B cell (primary cell): ENCODE data around the gene LYZL6.

ENCODE experiments used
- CTCF ChIP-seq: fragments of 200-600 bp; IDR thresholded peaks from one replicate; pipeline ENCODE4 v1.8.0; 2022; ENCODE audit warnings: antibody characterized with exemption, mild to moderate bottlenecking
- EZH2 ChIP-seq: IDR thresholded peaks from 2 replicates; pipeline ENCODE4 v1.6.1; 2012; ENCODE audit warnings: borderline replicate concordance, low read depth, mild to moderate bottlenecking, moderate library complexity, low read length; ENCODE audit not compliant: insufficient read depth, poor library complexity, severe bottlenecking

DNA sequence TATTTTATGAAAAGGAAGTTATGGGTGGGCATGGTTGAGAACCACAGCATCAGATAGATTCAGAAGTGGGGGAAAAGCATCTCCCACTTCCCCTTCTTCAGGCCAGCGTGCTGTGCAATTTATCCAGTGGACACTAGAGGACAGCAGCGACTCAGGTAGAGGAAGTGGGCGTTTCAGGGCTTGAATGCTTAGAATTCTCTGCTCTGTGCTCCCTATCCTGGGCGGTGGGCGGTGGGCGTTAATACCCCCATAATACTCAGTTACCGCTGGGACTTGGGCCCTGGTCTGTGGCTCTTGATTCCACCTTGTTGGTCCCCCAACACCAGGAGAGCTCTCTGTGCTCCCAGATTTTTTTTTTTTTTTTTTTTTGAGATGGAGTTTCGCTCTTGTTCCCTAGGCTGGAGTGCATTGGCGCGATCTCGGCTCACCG lies 3.7 kb upstream of the LYZL6 start:
- no peak for TF ChIP-seq EZH2
- TF ChIP-seq CTCF: peak; percentile 74
